Smooth muscle cell (in vitro differentiated cells): Measurements from ENCODE around the gene STAT5B. TPM values are rescaled to one million over a fixed set of nuclear protein-coding genes. Genes with fewer than 3 reads are reported as not detected.
"Not testable (repeated sequence)": the region's sequence is repeated elsewhere in the genome, so short reads cannot be mapped to it uniquely, and the experiment has no call there.

ENCODE experiments used
- DNase-seq: peaks from one replicate; lab custom pipeline; 2025; ENCODE audit not compliant: unreplicated experiment; lab: John Stamatoyannopoulos, UW
- H2AFZ ChIP-seq: fragments of 200-600 bp; sonication (generic); 2 replicates; pipeline ENCODE4 v1.6.0; 2016; ENCODE audit warnings: antibody characterized with exemption, low read depth, mild to moderate bottlenecking
- H3F3A ChIP-seq: fragments of 200-600 bp; sonication (generic); 2 replicates; pipeline ENCODE4 v1.6.0; 2017; ENCODE audit warnings: antibody characterized with exemption, low read depth
- H3K27ac ChIP-seq: fragments of 200-600 bp; sonication (generic); 2 replicates; pipeline ENCODE4 v1.5.1; 2016; ENCODE audit warnings: low read depth, mild to moderate bottlenecking
- H3K27me3 ChIP-seq: fragments of 200-600 bp; sonication (generic); 2 replicates; pipeline ENCODE4 v1.6.1; 2016; ENCODE audit warnings: low read depth, mild to moderate bottlenecking
- H3K36me3 ChIP-seq: fragments of 200-600 bp; sonication (generic); 2 replicates; pipeline ENCODE4 v1.5.1; 2016; ENCODE audit warnings: low read depth
- H3K4me1 ChIP-seq: fragments of 200-600 bp; sonication (generic); 2 replicates; pipeline ENCODE4 v1.5.1; 2016; ENCODE audit warnings: low read depth
- H3K4me2 ChIP-seq: fragments of 200-600 bp; sonication (generic); 2 replicates; pipeline ENCODE4 v1.6.0; 2016; ENCODE audit warnings: mild to moderate bottlenecking
- H3K4me3 ChIP-seq: fragments of 200-600 bp; sonication (generic); 2 replicates; pipeline ENCODE4 v1.5.1; 2016; ENCODE audit warnings: mild to moderate bottlenecking
- H3K79me2 ChIP-seq: fragments of 200-600 bp; sonication (generic); 2 replicates; pipeline ENCODE4 v1.6.0; 2016; ENCODE audit warnings: low read depth, mild to moderate bottlenecking
- H3K9ac ChIP-seq: fragments of 200-600 bp; sonication (generic); 2 replicates; pipeline ENCODE4 v1.6.0; 2016; ENCODE audit warnings: low read depth
- H3K9me3 ChIP-seq: fragments of 200-600 bp; sonication (generic); replicated peaks from 2 replicates; pipeline ENCODE4 v1.5.1; 2016; ENCODE audit warnings: low read depth
- H4K20me1 ChIP-seq: fragments of 200-600 bp; sonication (generic); 2 replicates; pipeline ENCODE4 v1.6.0; 2016; ENCODE audit warnings: low read depth
- CTCF ChIP-seq: fragments of 200-600 bp; sonication (generic); IDR thresholded peaks from 2 replicates; pipeline ENCODE4 v1.5.1; 2017; ENCODE audit warnings: borderline replicate concordance, mild to moderate bottlenecking, antibody characterized with exemption; ENCODE audit not compliant: insufficient read depth, poor library complexity, severe bottlenecking
- WGBS: methylation state at CpG from one replicate; pipeline ENCODE4 v1.1.7; 2016; ENCODE audit warnings: low lambda C conversion rate; 5-methylcytosine and 5-hydroxymethylcytosine counted together
- polyA plus RNA-seq: library from polyadenylated mRNA; unstranded; fragments of >200 nt; fragmentation: Nextera tagmentation; extraction: Ambion mirVana; gene quantifications from 2 replicates; pipeline ENCODE4 v1.2.1, GENCODE V29; 2016
- total RNA-seq: library from RNA; depleted of rRNA; stranded (reverse); fragments of >200 nt; gene quantifications from 2 replicates; pipeline ENCODE4 v1.2.3, GENCODE V29; 2014

STAT5B gene
- total and polyA plus RNA-seq, 2 experiments from 2014 or later: 10.7 to 12.4 TPM

- Histone ChIP-seq H3K4me2 (no peak overlapping the region), H3K27ac (no peak overlapping the region), H3K79me2 (no peaks in the 10 kb centered on the region), H3K9ac (no peak overlapping the region), H3K27me3 (no peaks in the 10 kb centered on the region), H2AFZ (no peak overlapping the region), H3K9me3 (no peaks in the 10 kb centered on the region), H3K36me3 (no peaks in the 10 kb centered on the region), H3K4me3 (no peak overlapping the region), H4K20me1 (no peaks in the 10 kb centered on the region), H3F3A (peaks cover under 1% of the 10 kb centered on the region), H3K4me1 (no peaks in the 10 kb centered on the region)
- no peak for TF ChIP-seq CTCF
- DNase-seq: no peak
- 93% methylated on average over 18 of the region's 18 CpGs for WGBS
Measured at GRCh38 chr17:42305543-42306384, 29.6 kb upstream of the STAT5B start.

DNA sequence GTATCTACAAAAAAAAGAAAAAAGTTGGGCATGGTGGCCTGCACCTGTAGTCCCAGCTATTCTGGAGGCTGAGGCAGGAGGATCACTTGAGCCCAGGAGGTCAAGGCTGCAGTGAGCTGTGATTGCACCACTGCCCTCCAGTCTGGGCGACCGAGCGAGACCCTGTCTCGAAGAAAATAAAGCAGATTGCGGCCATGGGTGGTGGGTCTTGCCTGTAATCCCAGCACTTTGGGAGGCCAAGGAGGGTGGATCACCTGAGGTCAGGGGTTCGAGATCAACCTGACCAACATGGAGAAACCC lies 28.8 kb upstream of the STAT5B start:
- not testable (repeated sequence) for H3K9me3 ChIP-seq, H3K4me2 ChIP-seq, H3K27ac ChIP-seq, H2AFZ ChIP-seq, H3K36me3 ChIP-seq, H3K4me3 ChIP-seq, H3K9ac ChIP-seq, H4K20me1 ChIP-seq, H3K27me3 ChIP-seq, H3K79me2 ChIP-seq, H3K4me1 ChIP-seq, DNase-seq, H3F3A ChIP-seq
- WGBS: 96% methylated on average over 6 of the region's 6 CpGs

GRCh38 chr17:42304187-42305030 lies 28.2 kb upstream of the STAT5B start:
- no peaks in the 10 kb centered on the region for H4K20me1 ChIP-seq
- no peaks in the 10 kb centered on the region for H3K4me1 ChIP-seq
- H3F3A ChIP-seq: no peaks in the 10 kb centered on the region
- DNase-seq: no peak
- H3K9me3 ChIP-seq: no peaks in the 10 kb centered on the region
- no peak overlapping the region for H3K27ac ChIP-seq
- no peak for TF ChIP-seq CTCF
- H3K4me2 ChIP-seq: no peak overlapping the region
- H2AFZ ChIP-seq: no peak overlapping the region
- H3K27me3 ChIP-seq: no peaks in the 10 kb centered on the region
- H3K36me3 ChIP-seq: no peaks in the 10 kb centered on the region
- no peak overlapping the region for H3K4me3 ChIP-seq
- no peak overlapping the region for H3K9ac ChIP-seq
- no peaks in the 10 kb centered on the region for H3K79me2 ChIP-seq
- 95% methylated on average over 15 of the region's 16 CpGs for WGBS

GRCh38 chr17:42303694-42304093 lies 27.5 kb upstream of the STAT5B start:
- Histone ChIP-seq H3K79me2 (no peaks in the 10 kb centered on the region), H3K27me3 (no peaks in the 10 kb centered on the region), H3K9me3 (no peaks in the 10 kb centered on the region), H3K9ac (no peak overlapping the region), H3F3A (no peaks in the 10 kb centered on the region), H3K36me3 (no peaks in the 10 kb centered on the region), H3K4me3 (no peak overlapping the region), H2AFZ (no peak overlapping the region), H4K20me1 (no peaks in the 10 kb centered on the region), H3K4me1 (no peaks in the 10 kb centered on the region), H3K27ac (no peak overlapping the region), H3K4me2 (no peak overlapping the region)
- no peak for DNase-seq
- WGBS: 91% methylated on average over 3 of the region's 3 CpGs
- no peak for TF ChIP-seq CTCF
